HG02763 (cell line): ENCODE data around the gene TRPM3.

Source experiments
- ATAC-seq: cut with Tn5 transposase; IDR thresholded peaks from one replicate; pipeline ENCODE4 v1.9.1; 2021; ENCODE audit warnings: mild to moderate bottlenecking, moderate library complexity; ENCODE audit not compliant: unreplicated experiment

The TRPM3 gene

DNA sequence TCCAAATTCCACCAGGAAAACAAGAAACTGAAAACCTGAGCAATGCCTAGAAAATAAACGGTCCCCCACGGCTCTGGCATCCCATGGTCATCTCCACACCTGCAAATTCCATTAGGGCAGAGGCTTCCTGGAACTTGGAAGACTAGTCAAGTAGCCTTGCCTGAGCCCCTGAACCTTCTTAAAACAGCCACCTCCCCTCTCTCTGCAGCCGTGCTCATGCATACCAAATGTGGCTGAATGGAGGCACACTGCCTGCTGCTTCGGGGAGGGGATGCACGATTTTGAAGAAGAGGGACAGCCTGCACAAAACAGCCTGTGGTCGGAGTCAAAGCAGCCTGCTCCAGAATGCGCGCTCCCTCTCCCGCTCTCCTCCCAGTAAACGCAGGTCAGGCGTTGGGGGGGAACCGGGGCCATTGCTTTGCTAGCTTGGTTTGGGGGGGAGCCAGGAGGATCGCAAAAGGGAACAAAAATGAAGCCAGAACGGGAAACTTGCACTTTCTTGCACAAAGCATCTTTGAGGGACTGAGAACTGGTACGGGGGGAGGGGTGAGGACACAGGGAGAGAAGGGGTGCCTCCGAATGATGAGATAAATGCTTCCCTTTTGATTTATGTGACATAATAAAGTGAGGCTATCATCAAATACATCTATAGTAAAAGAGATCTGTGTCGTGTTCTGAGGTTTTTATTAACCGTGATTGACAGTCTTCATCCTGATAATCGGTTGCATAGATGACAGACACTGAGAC is at the start of gene TRPM3:
Gene TRPM3, minus strand, starts transcription at position 347 of the 747 bp plus-strand sequence. Its CDS starts 267 bp downstream, at position 80.
- no peak for ATAC-seq

GRCh38 chr9:71168418-71168817 is 47.0 kb upstream of the TRPM3 start:
- ATAC-seq: no peak

DNA sequence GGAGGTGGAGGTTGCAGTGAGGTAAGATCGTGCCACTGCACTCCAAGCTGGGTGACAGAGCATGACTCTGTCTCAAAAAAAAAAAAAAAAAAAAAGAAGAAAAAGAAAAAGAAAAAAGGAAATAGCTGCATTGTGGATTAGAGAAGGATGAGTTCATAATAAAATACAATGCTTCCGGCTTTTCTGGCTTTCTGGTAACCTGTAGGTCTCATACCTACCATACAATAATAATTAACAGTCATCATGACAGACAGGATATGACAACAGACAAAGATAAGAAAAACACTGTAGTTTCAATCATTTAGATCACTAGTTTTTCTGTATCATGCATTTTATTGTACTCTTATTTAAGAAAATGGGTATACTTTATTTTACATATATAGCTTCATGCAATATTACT is 40.7 kb upstream of the TRPM3 start:
- no peak for ATAC-seq

GRCh38 chr9:71157731-71158130 is 36.3 kb upstream of the TRPM3 start:
- ATAC-seq: no peak

DNA sequence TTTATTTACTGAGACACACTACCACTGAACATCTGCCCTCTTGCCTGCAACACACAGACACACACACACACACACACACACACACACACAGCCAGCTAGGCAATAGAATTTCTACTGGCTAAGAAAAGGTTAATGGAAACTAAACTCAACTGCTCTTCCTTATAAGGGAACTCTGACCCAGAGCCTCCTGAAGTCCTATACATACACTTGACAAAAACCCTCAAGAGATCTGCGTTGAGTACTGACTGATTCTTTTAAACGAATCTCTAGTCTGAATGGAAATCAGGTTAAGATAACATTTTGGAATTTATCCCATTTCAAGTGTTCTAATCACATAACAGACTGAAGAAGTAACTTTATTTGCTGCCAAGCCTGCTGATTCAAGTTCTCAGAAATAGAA is 25.9 kb upstream of the TRPM3 start:
- no peak for ATAC-seq

DNA sequence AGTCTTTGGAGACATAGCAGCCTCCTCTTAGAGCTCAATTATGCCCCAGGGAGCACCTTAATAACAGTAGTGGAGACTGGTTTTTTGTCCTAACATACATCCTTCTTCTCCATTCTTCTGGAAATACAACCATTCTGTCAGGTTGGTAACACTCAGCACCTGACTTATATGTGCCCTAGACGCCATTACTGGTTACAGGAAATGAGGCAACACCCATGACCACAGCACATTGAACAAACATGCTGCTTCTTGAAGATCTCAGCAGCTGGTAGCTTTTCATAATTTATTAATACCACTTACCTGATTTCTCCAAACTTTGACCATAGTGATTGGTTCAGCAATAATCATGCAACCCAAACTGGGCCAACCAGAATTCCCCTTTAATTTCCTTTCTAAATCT is 25.1 kb upstream of the TRPM3 start:
- no peak for ATAC-seq

- no peak for ATAC-seq
These were observed 23.8 kb upstream of the TRPM3 start for GRCh38 chr9:71145179-71145578.

- ATAC-seq: no peak
These were observed 23.1 kb upstream of the TRPM3 start for GRCh38 chr9:71144495-71144894.

DNA sequence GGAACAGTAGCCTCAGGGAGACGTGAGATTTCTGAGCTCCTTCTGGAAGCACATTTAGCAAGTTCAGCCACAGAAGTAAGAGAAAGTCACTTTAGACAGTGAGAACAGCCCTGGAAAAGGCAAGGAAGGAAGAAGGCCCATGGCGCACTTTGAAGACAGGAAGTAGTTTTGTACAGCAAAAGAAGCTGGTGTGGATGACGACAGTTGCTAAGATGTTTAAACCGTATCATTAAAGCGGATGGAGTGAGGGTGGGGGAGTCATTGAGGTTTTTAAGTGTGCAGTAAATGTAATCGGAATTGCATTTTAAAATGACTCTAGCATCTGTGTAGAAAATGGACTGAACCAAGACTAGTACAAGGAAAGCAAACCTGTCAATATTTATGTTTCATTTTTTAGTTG is 15.3 kb upstream of the TRPM3 start:
- ATAC-seq: no peak

- ATAC-seq: no peak
These were observed 9.7 kb upstream of the TRPM3 start for GRCh38 chr9:71131145-71131544.

DNA sequence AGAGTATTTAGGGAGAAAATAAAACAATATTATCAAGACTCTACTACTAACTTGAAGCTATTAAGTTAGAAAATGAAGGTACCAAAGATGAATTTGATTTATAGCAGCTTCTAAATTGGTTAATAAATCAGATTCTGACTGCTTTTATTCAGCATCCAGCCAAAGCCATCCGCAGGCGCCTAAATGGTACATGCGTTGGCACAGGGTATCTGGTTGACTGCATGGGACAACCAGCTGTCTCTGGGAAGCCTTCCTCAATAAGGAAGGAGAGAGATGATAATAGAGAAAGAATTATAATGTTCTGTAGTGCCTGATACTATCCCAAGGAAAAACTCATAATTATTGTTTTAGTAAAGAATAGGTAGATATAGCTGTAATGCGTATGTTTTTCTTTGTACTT is 9.1 kb upstream of the TRPM3 start:
- ATAC-seq: no peak

DNA sequence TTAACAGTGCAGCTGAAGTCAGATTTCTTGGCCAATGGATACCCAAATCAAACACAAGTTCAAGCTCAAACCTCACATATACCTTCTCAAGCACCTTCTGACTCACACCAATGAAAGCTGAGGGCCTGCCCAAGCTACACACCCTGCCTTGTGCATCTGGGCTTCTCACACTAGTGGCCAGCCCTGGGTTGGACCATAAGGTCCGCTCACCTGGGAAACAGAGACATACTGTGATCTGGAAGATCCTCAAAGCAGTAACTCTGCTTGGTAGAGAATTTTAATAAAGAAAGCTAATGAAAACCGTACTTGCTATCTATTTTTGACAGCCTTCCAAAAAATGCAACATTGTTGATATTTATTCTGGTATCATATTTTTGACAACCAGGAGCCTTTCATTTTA is 7.4 kb upstream of the TRPM3 start:
- no peak for ATAC-seq

DNA sequence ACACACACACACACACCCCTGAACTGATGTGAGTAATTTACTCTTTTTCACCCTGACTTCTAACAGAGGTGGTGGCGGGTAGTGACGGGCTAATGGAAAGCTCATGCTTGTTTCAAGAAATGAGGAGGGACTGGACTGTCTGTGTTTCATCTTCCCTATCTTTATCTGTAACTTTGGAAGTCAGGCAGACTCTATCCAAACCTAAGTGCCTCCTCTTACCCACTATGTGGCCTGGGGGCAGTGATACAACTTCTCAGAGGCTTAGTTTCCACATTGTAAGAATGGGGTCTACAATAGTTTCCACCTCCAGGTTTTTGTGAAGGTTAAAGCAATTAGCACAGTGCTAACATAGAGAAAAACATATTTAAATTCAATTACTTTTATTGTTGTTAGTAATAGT is 5.9 kb upstream of the TRPM3 start:
- ATAC-seq: no peak

- no peak for ATAC-seq
These were observed 1.0 kb upstream of the TRPM3 start for GRCh38 chr9:71122421-71122820.

- ATAC-seq: no peak
These were observed 528 bp upstream of the TRPM3 start for GRCh38 chr9:71122022-71122275.

- no peak for ATAC-seq
These were observed 747 bp downstream of the TRPM3 start for GRCh38 chr9:71120501-71121247.

GRCh38 chr9:71119746-71120145 is 1.7 kb downstream of the TRPM3 start:
- ATAC-seq: no peak

- no peak for ATAC-seq
These were observed 3.1 kb downstream of the TRPM3 start for GRCh38 chr9:71118324-71118723.

DNA sequence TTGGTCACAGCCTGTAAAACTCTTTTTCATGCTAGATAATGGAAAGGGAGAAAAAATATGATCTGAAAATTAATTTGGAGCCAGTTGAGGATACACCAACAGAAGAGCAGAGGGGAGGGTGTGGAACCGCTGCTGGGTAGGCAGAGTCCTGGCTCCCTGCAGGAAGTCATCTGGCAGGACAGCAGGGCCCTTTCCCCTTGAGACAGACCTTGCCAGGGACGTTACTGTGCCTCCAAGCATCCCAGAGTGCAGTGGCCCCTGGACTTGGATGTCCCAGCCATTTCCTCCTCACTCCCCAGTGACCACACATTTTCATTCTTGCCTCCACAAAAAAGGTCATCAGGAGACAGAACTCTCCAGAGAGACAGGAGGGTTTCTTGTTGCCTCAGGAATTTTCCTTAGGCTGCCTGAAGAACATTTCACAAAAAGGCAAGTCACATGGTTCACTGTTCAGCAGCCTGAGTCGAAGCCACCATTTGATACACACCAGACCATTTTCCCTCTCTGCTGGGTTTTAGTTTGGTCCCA is 5.9 kb downstream of the TRPM3 start:
- ATAC-seq: no peak

DNA sequence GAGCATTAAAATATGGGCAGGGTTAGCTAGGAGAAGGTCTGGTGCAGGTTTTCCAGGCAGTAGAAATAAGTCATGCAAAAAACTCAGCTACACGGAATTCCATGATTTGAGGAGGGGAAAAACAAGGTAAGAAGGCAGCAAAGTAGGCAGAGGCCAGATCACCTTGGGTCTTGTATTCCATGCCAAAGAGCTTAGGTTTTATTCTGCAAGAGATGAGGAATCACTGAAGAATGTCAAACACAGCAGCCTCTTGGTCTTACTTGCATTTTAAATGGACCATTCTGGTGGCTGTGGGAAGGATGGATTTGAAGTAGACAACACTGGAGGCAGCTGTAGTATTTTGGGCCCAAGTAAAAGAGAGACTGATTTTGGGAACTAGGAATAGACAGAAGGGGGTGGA is 8.6 kb downstream of the TRPM3 start:
- no peak for ATAC-seq

DNA sequence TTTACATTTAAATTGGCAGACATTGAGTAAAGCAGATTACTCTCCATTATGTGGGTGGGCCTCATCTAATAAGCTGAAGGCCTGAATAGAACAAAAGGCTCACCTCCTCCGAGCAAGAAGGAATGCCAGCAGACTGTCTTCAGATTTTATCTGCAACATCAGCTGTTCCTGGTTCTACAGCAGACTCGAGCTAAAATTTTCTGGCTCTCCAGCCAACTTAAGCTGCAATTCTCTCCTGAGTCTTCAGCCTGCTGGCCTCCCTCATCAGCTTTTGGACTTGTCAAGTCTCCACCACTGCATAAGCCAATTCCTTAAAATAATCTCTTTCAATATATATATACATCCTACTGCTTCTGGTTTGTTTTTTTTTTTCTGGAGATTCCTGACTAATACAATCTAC is 12.5 kb downstream of the TRPM3 start:
- no peak for ATAC-seq

DNA sequence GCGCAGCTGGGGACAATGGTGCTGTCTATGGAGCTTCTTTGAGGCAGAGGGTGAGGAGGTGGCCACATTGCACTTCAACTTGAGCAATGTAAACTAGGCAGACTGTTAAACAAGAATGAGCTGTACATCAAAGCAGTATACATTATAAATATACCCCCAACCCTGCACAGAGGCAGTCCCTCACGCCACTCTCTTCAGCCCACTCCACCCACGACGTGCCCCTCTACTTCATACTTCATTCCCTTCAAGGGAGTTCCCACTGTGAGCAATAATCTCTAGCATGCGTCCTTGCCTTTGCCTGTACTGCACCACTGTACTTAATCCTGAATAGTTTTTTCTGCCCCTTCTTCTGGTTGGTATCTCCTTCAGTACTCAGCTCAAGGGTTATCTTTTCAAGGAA is 14.4 kb downstream of the TRPM3 start:
- ATAC-seq: no peak

DNA sequence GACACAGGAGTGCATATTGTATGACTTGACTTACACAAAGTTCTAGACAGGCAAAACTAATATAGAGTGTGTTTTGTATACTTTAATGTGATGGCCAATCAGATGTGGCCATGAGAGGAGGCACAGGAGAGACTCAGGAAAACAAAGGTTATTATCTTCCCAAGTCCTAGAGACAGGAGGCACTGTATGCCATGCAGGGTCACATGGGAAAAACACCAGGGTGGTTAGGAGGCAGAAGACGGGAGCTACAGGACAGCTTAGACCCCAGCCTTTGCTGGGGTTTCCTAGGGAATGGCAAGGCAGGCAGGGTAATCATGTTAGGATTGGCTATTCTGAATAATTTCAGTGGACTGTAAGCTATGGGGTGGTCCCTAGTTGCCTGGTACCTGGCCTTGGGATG is 16.2 kb downstream of the TRPM3 start:
- ATAC-seq: no peak
